H7 (cell line): ENCODE measurements around the gene DCDC2. TPM values are rescaled to one million over a fixed set of nuclear protein-coding genes. Genes with fewer than 3 reads are reported as not detected.
"Not testable (repeated sequence)": the region's sequence is repeated elsewhere in the genome, so short reads cannot be mapped to it uniquely, and the experiment has no call there.

ENCODE experiments used
- DNase-seq: peaks from one replicate; pipeline ENCODE4 v3.0.0; 2012
- H3K27me3 ChIP-seq: 2 replicates; pipeline ENCODE4 v1.6.0; 2011; ENCODE audit warnings: mild to moderate bottlenecking, low read length; ENCODE audit not compliant: control insufficient read depth, insufficient read depth
- H3K36me3 ChIP-seq: replicated peaks from 2 replicates; pipeline ENCODE4 v1.5.1; 2011; ENCODE audit warnings: low read length; ENCODE audit not compliant: control insufficient read depth, insufficient read depth
- H3K4me3 ChIP-seq: 2 replicates; pipeline ENCODE4 v1.5.1; 2011; ENCODE audit warnings: low read depth, mild to moderate bottlenecking, control low read depth, low read length, moderate library complexity; ENCODE audit not compliant: insufficient read depth
- total RNA-seq: library from RNA; depleted of rRNA; stranded (reverse); fragments of >200 nt; shearing (Covaris generic); gene quantifications from 2 replicates; pipeline ENCODE4 v1.2.3, GENCODE V29; 2014

The DCDC2 gene
- total RNA-seq, 1 experiment from 2014 or later: not detected

- Histone ChIP-seq H3K36me3 (no peaks in the 10 kb centered on the region), H3K4me3 (no peak overlapping the region), H3K27me3 (no peaks in the 10 kb centered on the region)
- no peak for DNase-seq
Measured at GRCh38 chr6:24240380-24240928, 117.4 kb downstream of the DCDC2 start.

- no peak for DNase-seq
- no peak overlapping the region for H3K4me3 ChIP-seq
- H3K27me3 ChIP-seq: no peaks in the 10 kb centered on the region
- H3K36me3 ChIP-seq: no peaks in the 10 kb centered on the region
Measured at GRCh38 chr6:24238700-24239099, 119.2 kb downstream of the DCDC2 start.

DNA sequence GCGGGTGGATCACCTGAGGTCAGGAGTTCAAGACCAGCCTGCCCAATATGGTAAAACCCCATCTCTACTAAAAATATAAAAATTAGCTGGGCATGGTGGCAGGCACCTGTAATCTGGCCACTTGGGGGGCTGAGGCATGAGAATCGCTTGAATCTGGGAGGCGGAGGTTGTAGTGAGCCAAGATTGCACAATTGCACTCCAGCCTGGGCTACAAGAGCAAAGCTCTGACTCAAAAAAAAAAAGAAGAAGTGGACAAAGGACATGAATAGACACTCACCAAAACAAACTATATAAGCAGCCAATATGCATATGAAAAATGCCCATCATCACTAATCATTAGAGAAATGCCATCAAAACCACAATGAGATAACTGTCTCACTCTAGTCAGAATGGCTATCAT, 121.1 kb downstream of the DCDC2 start:
- not testable (repeated sequence) for H3K27me3 ChIP-seq, H3K36me3 ChIP-seq, DNase-seq, H3K4me3 ChIP-seq

- Histone ChIP-seq H3K4me3 (no peak overlapping the region), H3K27me3 (no peaks in the 10 kb centered on the region), H3K36me3 (no peaks in the 10 kb centered on the region)
- DNase-seq: no peak
Measured at GRCh38 chr6:24233813-24234442, 123.9 kb downstream of the DCDC2 start.

DNA sequence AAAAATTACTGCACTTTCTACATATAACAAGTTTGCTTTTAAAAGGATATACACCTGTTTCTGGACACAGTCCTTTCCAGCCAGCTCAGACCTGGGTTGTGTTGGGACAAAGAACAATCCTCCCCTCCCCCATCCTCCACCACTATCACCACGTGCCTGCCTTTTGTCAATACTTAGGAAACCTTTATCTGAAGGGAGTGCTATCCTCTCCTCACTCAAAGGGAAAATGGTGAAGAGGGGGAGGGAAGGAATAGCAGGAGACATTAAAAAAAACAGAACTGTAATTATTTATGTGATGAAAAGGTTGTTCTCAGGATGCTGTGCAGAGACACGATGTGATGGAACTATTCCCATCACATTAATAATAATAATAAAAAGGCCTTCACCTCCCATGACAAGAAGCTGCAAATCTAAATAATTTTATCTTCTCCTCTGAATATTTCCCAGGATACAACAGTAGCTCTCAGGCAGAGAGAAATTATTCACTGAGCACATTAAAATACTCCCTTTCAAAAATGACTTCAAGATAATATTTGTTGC, 126.4 kb downstream of the DCDC2 start:
- Histone ChIP-seq H3K36me3 (no peaks in the 10 kb centered on the region), H3K27me3 (no peaks in the 10 kb centered on the region), H3K4me3 (no peak overlapping the region)
- DNase-seq: no peak

GRCh38 chr6:24229696-24230405, 128.0 kb downstream of the DCDC2 start:
- DNase-seq: no peak
- Histone ChIP-seq H3K36me3 (no peaks in the 10 kb centered on the region), H3K27me3 (no peaks in the 10 kb centered on the region), H3K4me3 (no peak overlapping the region)

DNA sequence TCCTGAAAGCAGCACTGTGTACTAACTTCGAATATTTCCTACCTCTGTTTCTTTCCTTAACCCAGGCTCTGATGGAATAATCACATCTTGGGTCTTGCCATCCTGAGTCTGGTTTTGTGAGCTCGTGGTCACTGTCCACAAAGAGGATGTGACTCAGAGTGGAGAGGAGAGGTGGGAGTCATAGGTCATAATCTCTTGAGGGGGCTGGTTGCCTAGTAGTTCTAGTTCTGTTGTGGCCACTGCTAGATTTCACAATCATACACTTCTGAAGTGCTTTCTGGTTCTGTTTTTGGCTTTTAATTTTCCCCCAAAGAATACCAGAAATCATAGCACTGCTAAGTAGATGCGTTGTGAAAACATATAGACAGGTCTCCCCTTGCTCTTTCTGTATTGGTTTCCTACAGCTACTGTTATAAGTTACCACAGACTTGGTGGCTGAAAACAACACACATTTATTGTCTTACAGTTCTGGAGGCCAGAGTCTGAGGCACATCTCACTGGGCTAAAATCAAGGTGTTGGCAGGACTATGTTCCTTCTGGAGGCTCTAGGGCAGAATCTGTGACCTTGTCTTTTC, 129.1 kb downstream of the DCDC2 start:
- H3K27me3 ChIP-seq: no peaks in the 10 kb centered on the region
- H3K36me3 ChIP-seq: no peaks in the 10 kb centered on the region
- no peak overlapping the region for H3K4me3 ChIP-seq
- no peak for DNase-seq

GRCh38 chr6:24228123-24228522, 129.7 kb downstream of the DCDC2 start:
- no peak for DNase-seq
- no peaks in the 10 kb centered on the region for H3K36me3 ChIP-seq

DNA sequence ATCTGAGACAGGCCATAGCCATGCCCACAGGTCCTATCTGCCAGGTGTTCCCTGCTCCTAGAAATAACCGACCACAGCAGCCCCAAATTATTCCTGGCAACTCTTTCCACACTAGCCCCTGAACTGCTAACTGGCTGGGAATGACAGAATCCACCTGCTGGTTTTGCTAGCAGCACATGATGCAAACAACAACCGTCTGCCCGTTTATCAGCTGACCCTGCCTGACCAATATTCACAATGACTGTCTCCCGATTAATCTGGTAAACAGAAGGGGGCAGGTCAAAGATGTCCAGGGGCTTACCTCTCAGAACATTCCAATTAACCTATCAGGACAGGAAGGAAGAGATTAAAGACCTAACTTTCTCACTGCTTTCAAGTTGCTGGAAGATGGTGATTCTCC, 130.3 kb downstream of the DCDC2 start:
- no peak for DNase-seq
- H3K27me3 ChIP-seq: no peaks in the 10 kb centered on the region
- H3K36me3 ChIP-seq: no peaks in the 10 kb centered on the region
- no peak overlapping the region for H3K4me3 ChIP-seq

More at GRCh38 chr6:24228123-24228522, 129.7 kb downstream of the DCDC2 start:
- no peak overlapping the region for H3K4me3 ChIP-seq
- no peaks in the 10 kb centered on the region for H3K27me3 ChIP-seq

- Histone ChIP-seq H3K36me3 (no peaks in the 10 kb centered on the region), H3K27me3 (no peaks in the 10 kb centered on the region), H3K4me3 (no peak overlapping the region)
- DNase-seq: no peak
Measured at GRCh38 chr6:24226541-24226940, 131.3 kb downstream of the DCDC2 start.

- H3K27me3 ChIP-seq: no peaks in the 10 kb centered on the region
- H3K36me3 ChIP-seq: no peaks in the 10 kb centered on the region
- H3K4me3 ChIP-seq: no peak overlapping the region
- DNase-seq: no peak
Measured at GRCh38 chr6:24225838-24226237, 132.0 kb downstream of the DCDC2 start.

GRCh38 chr6:24223115-24223919, 134.5 kb downstream of the DCDC2 start:
- H3K27me3 ChIP-seq: no peaks in the 10 kb centered on the region
- no peaks in the 10 kb centered on the region for H3K36me3 ChIP-seq
- no peak overlapping the region for H3K4me3 ChIP-seq
- no peak for DNase-seq

- Histone ChIP-seq H3K36me3 (no peaks in the 10 kb centered on the region), H3K4me3 (no peak overlapping the region), H3K27me3 (no peaks in the 10 kb centered on the region)
- DNase-seq: no peak
Measured at GRCh38 chr6:24219670-24220069, 138.2 kb downstream of the DCDC2 start.

GRCh38 chr6:24214984-24215383, 142.9 kb downstream of the DCDC2 start:
- no peaks in the 10 kb centered on the region for H3K36me3 ChIP-seq
- no peak overlapping the region for H3K4me3 ChIP-seq
- no peaks in the 10 kb centered on the region for H3K27me3 ChIP-seq

More at GRCh38 chr6:24214984-24215383, 142.9 kb downstream of the DCDC2 start:
- no peak for DNase-seq
